Measurements from ENCODE around the gene ZNF888. TPM values are rescaled to one million over a fixed set of nuclear protein-coding genes. Genes with fewer than 3 reads are reported as not detected.
A peak's percentile ranks its signal among the peaks of the same experiment; 100 is the strongest.
"Not testable (repeated sequence)": the region's sequence is repeated elsewhere in the genome, so short reads cannot be mapped to it uniquely, and the experiment has no call there.

The ZNF888 gene
- total and polyA plus RNA-seq, 2 experiments from 2014 or later = 0.76 to 1.6 TPM

GRCh38 chr19:52949422-52949821 lies 26.2 kb upstream of the ZNF888 start:
- H3K27ac ChIP-seq = no peak overlapping the region
- H3F3A ChIP-seq (ENCODE audit: insufficient read depth) = no peaks in the 10 kb centered on the region
- H3K36me3 ChIP-seq (ENCODE audit: low read depth) = peaks cover 36% of the 10 kb centered on the region
- H3K9me3 ChIP-seq (ENCODE audit: low read depth) = peaks cover 11% of the 10 kb centered on the region
- H3K79me2 ChIP-seq (ENCODE audit: insufficient read depth) = no peaks in the 10 kb centered on the region
- H3K4me3 ChIP-seq = no peak overlapping the region
- H3K9ac ChIP-seq = no peak overlapping the region
- in situ Hi-C loops (cut with MboI) = no loop called here
- H3K9me2 ChIP-seq (ENCODE audit: insufficient read depth) = no peaks in the 10 kb centered on the region
- H2AFZ ChIP-seq = no peak overlapping the region
- TF ChIP-seq EZH2 (IDR thresholded peaks at IDR 0.05; ENCODE audit: insufficient read depth, poor library complexity, severe bottlenecking) (no peak), EZH2phosphoT487 (IDR thresholded peaks at IDR 0.05; ENCODE audit: insufficient read depth, low read depth) (no peak)
- DNase-seq = no peak
- no peaks in the 10 kb centered on the region for H3K4me1 ChIP-seq (ENCODE audit: insufficient read depth)
- H3K27me3 ChIP-seq (replicated peaks; ENCODE audit: insufficient read depth) = no peaks in the 10 kb centered on the region
- H3K4me2 ChIP-seq (ENCODE audit: unreplicated experiment) = no peak overlapping the region
- WGBS, 2 experiments (ENCODE audit: low coverage in 1 of 2, low lambda C conversion rate in 2 of 2, missing lambda C conversion rate in 2 of 2) = 90% methylated on average over 1 of the region's 1 CpG
- H4K20me1 ChIP-seq (ENCODE audit: insufficient read depth) = no peaks in the 10 kb centered on the region

DNA sequence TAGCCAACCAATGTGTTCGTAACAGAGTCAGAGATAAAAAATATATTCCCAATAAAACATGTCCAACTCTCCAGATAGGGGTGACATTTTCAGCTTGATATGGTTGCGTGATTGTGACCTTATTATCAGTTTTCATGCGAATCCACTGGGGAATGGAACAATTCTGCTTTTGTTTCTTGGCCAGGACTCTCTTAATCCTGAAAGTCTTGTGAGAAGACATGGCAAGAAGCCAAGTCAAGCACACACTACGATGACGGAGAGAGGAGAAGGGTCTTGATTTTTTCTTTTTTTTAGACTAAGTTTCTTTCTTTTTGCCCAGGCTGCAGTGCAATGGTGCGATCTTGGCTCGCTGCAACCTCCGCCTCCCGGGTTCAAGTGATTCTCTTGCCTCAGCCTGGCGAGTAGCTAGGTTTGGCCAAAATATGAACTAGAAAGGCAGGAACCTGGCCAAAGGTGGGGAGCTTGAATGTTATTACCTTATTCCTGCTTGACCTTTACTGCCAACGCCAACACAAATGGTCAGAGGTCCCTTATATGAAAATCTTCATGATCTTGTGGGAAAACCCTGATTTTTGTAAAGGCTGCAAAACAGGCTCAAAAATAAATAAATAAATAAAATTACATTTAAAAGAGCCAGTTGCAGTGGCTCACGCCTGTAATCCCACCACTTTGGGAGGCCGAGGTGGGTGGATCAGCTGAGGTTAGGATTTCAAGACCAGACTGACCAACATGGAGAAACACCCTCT lies 25.0 kb upstream of the ZNF888 start:
- Histone ChIP-seq H4K20me1 (ENCODE audit: insufficient read depth) (no peaks in the 10 kb centered on the region), H3K27me3 (replicated peaks; ENCODE audit: insufficient read depth) (no peaks in the 10 kb centered on the region), H3K4me3 (no peak overlapping the region), H3K9me3 (ENCODE audit: low read depth) (peaks cover 11% of the 10 kb centered on the region), H3K4me1 (ENCODE audit: insufficient read depth) (peaks cover 2% of the 10 kb centered on the region; the same call in 1 of the 2 replicates), H3K36me3 (ENCODE audit: low read depth) (peaks cover 36% of the 10 kb centered on the region), H3K27ac (no peak overlapping the region), H2AFZ (no peak overlapping the region), H3K79me2 (ENCODE audit: insufficient read depth) (no peaks in the 10 kb centered on the region), H3K4me2 (ENCODE audit: unreplicated experiment) (no peak overlapping the region), H3K9me2 (ENCODE audit: insufficient read depth) (no peaks in the 10 kb centered on the region), H3K9ac (no peak overlapping the region), H3F3A (ENCODE audit: insufficient read depth) (peaks cover 2% of the 10 kb centered on the region; the same call in 1 of the 2 replicates)
- TF ChIP-seq EZH2 (IDR thresholded peaks at IDR 0.05; ENCODE audit: insufficient read depth, poor library complexity, severe bottlenecking) = no peak
- no peak for TF ChIP-seq EZH2phosphoT487 (IDR thresholded peaks at IDR 0.05; ENCODE audit: insufficient read depth, low read depth)
- DNase-seq = no peak
- in situ Hi-C loops (cut with MboI) = no loop called here
- WGBS, 2 experiments (ENCODE audit: low coverage in 1 of 2, low lambda C conversion rate in 2 of 2, missing lambda C conversion rate in 2 of 2) = 95 to 96% methylated on average over 13 of the region's 13 CpGs

GRCh38 chr19:52946322-52947310 lies 23.4 kb upstream of the ZNF888 start:
- no peaks in the 10 kb centered on the region for H3K27me3 ChIP-seq (replicated peaks; ENCODE audit: insufficient read depth)
- no peak overlapping the region for H2AFZ ChIP-seq
- in situ Hi-C loops (cut with MboI) = no loop called here
- peaks cover 21% of the 10 kb centered on the region for H3K36me3 ChIP-seq (ENCODE audit: low read depth)
- peak overlapping the region; percentile 42 for H3K4me2 ChIP-seq (ENCODE audit: unreplicated experiment)
- H3K9ac ChIP-seq = no peak overlapping the region
- H4K20me1 ChIP-seq (ENCODE audit: insufficient read depth) = no peaks in the 10 kb centered on the region
- peak; percentile 53 for DNase-seq
- no peak overlapping the region for H3K4me3 ChIP-seq
- H3K4me1 ChIP-seq (ENCODE audit: insufficient read depth) = peaks cover 4% of the 10 kb centered on the region; the same call in 1 of the 2 replicates
- TF ChIP-seq EZH2 (IDR thresholded peaks at IDR 0.05; ENCODE audit: insufficient read depth, poor library complexity, severe bottlenecking) = no peak
- TF ChIP-seq EZH2phosphoT487 (IDR thresholded peaks at IDR 0.05; ENCODE audit: insufficient read depth, low read depth) = no peak
- peaks cover 3% of the 10 kb centered on the region; the same call in 1 of the 2 replicates for H3F3A ChIP-seq (ENCODE audit: insufficient read depth)
- no peak overlapping the region for H3K27ac ChIP-seq
- peaks cover 10% of the 10 kb centered on the region for H3K9me3 ChIP-seq (ENCODE audit: low read depth)
- whole genome bisulfite sequencing, 2 experiments (ENCODE audit: low coverage in 1 of 2, low lambda C conversion rate in 2 of 2, missing lambda C conversion rate in 2 of 2) = 38 to 50% methylated on average over 27 to 39 of the region's 39 CpGs
- H3K9me2 ChIP-seq (ENCODE audit: insufficient read depth) = no peaks in the 10 kb centered on the region
- H3K79me2 ChIP-seq (ENCODE audit: insufficient read depth) = no peaks in the 10 kb centered on the region

GRCh38 chr19:52945652-52946321 lies 22.6 kb upstream of the ZNF888 start:
- no peaks in the 10 kb centered on the region for H4K20me1 ChIP-seq (ENCODE audit: insufficient read depth)
- no peaks in the 10 kb centered on the region for H3K9me2 ChIP-seq (ENCODE audit: insufficient read depth)
- H3F3A ChIP-seq (ENCODE audit: insufficient read depth) = peaks cover 3% of the 10 kb centered on the region; the same call in 1 of the 2 replicates
- no peak for DNase-seq
- no peak for TF ChIP-seq EZH2phosphoT487 (IDR thresholded peaks at IDR 0.05; ENCODE audit: insufficient read depth, low read depth)
- no peak for TF ChIP-seq EZH2 (IDR thresholded peaks at IDR 0.05; ENCODE audit: insufficient read depth, poor library complexity, severe bottlenecking)
- WGBS, 2 experiments (ENCODE audit: low coverage in 1 of 2, low lambda C conversion rate in 2 of 2, missing lambda C conversion rate in 2 of 2) = 37 to 48% methylated on average over 21 to 24 of the region's 24 CpGs
- in situ Hi-C loops (cut with MboI) = no loop called here
- H3K27ac ChIP-seq = no peak overlapping the region
- H3K4me1 ChIP-seq (ENCODE audit: insufficient read depth) = peaks cover 4% of the 10 kb centered on the region; the same call in 1 of the 2 replicates
- no peaks in the 10 kb centered on the region for H3K79me2 ChIP-seq (ENCODE audit: insufficient read depth)
- H2AFZ ChIP-seq = no peak overlapping the region
- no peak overlapping the region for H3K9ac ChIP-seq
- H3K4me3 ChIP-seq = no peak overlapping the region
- peaks cover 5% of the 10 kb centered on the region for H3K9me3 ChIP-seq (ENCODE audit: low read depth)
- peaks cover 12% of the 10 kb centered on the region for H3K36me3 ChIP-seq (ENCODE audit: low read depth)
- no peaks in the 10 kb centered on the region for H3K27me3 ChIP-seq (replicated peaks; ENCODE audit: insufficient read depth)
- H3K4me2 ChIP-seq (ENCODE audit: unreplicated experiment) = peak overlapping the region; percentile 42

DNA sequence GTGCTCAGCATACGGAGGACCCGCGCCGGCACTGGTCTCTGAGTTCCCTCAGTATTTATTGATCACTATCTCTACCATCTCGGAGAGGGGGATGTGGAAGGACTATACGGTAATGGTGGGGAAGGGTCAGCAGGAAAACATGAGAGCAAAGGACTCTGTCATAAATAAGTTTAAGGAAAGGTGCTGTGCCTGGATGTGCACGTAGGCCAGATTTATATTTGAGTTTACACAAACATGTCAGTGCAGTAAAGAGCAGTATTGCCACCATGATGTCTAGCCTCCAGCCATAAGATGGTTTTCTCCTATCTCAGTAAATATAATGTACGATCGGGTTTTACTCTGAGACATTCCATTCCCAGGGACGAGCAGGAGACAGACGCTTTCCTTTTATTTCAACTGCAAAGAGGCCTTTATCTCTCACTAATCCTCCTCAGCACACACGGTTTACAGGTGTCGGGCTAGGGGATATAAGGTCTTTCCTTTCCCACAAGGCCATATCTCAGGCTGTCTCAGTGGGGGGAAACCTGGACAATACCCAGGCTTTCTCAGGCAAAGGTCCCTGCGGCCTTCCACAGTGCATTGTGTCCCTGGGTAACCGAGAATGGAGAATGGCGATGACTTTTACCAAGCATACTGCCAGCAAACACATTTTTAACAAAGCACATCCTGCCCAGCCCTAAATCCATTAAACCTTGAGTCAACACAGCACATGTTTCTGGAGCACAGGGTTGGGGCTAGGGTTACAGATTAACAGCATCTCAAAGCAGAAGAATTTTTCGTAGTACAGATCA lies 21.7 kb upstream of the ZNF888 start:
- H2AFZ ChIP-seq; H3F3A ChIP-seq (ENCODE audit: insufficient read depth); H3K4me3 ChIP-seq; H3K9me3 ChIP-seq (ENCODE audit: low read depth); H3K36me3 ChIP-seq (ENCODE audit: low read depth); H3K9me2 ChIP-seq (ENCODE audit: insufficient read depth); H3K9ac ChIP-seq; H4K20me1 ChIP-seq (ENCODE audit: insufficient read depth); H3K27ac ChIP-seq; DNase-seq; H3K4me2 ChIP-seq (ENCODE audit: unreplicated experiment); in situ Hi-C loops (cut with MboI); H3K4me1 ChIP-seq (ENCODE audit: insufficient read depth); H3K27me3 ChIP-seq (replicated peaks; ENCODE audit: insufficient read depth); H3K79me2 ChIP-seq (ENCODE audit: insufficient read depth): not testable (repeated sequence)
- WGBS, 2 experiments (ENCODE audit: low coverage in 1 of 2, low lambda C conversion rate in 2 of 2, missing lambda C conversion rate in 2 of 2) = 90 to 92% methylated on average over 17 of the region's 17 CpGs

Measured in GM23248 (cell line).